Keratinocyte (primary cell): ENCODE measurements around the gene IFI35.

Experiments
- EZH2 ChIP-seq: IDR thresholded peaks from one replicate; pipeline ENCODE4 v1.6.1; 2012; ENCODE audit warnings: inconsistent platforms, mild to moderate bottlenecking, low read length, moderate library complexity
- TF ChIP-seq, protein P1 (sequence below), 3 experiments: IDR thresholded peaks in 1 of 3; conservative IDR thresholded peaks in 1 of 3; optimal IDR thresholded peaks in 1 of 3; 2 replicates in 2 of 3; 3 replicates in 1 of 3; pipeline versions ENCODE3 to v1.5.1; 2011; ENCODE audit warnings: low read length in 3 of 3, mild to moderate bottlenecking in 3 of 3, moderate library complexity in 2 of 3, control low read depth in 1 of 3, inconsistent platforms in 1 of 3; ENCODE audit not compliant: insufficient read depth in 2 of 3; ENCODE audit errors: extremely low read depth in 1 of 3

DNA sequence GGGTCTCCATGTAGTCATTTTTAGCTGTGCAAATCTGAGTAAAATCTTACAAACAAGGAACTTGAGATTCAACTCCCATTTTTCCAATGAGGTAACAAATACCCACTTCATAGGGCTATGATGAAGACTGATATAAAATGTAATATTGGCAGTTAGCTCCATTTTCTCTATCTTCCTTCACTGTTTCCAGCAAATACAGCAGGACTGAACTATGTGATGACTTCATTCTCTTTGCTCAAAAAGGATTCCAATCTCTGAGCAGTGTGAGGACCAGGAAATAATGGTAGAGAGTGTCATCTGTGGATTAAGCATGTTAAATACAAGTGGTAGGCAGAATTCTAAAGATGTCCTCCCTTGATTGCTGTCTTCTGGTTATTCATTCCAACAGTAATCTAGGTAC is 36.7 kb downstream of the IFI35 start:
- TF ChIP-seq, protein P1, sequence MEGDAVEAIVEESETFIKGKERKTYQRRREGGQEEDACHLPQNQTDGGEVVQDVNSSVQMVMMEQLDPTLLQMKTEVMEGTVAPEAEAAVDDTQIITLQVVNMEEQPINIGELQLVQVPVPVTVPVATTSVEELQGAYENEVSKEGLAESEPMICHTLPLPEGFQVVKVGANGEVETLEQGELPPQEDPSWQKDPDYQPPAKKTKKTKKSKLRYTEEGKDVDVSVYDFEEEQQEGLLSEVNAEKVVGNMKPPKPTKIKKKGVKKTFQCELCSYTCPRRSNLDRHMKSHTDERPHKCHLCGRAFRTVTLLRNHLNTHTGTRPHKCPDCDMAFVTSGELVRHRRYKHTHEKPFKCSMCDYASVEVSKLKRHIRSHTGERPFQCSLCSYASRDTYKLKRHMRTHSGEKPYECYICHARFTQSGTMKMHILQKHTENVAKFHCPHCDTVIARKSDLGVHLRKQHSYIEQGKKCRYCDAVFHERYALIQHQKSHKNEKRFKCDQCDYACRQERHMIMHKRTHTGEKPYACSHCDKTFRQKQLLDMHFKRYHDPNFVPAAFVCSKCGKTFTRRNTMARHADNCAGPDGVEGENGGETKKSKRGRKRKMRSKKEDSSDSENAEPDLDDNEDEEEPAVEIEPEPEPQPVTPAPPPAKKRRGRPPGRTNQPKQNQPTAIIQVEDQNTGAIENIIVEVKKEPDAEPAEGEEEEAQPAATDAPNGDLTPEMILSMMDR (optimal IDR thresholded peaks at IDR 0.05 in 1 of 3, IDR thresholded peaks at IDR 0.05 in 1 of 3, conservative IDR thresholded peaks at IDR 0.05 in 1 of 3; ENCODE audit: extremely low read depth in 1 of 3, insufficient read depth in 2 of 3, low read length in 3 of 3): no peak
- no peak for TF ChIP-seq EZH2
